ENCODE results near the gene PPP4R1.
A peak's percentile ranks its signal among the peaks of the same experiment; 100 is the strongest.

Gene PPP4R1

GRCh38 chr18:9581667-9582066 is 32.7 kb downstream of the PPP4R1 start:
- no peak for DNase-seq

DNA sequence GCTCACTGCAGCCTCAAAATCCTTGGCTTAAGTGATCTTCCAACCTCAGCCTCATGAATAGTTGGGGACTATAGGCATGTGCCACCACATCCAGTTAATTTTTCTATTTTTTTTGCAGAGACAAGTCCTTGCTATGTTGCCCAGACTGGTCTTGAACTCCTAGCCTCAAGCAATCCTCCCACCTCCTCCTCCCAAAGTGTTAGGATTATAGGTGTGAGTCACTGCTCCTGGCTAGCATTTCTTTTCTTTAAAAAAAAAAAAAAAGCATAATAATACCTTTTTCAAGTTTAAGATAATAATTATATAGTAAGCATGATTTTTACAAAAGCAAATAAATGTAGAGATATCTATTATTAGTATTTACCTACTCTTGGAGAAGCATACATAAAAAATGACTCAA is 36.1 kb downstream of the PPP4R1 start:
- DNase-seq = no peak

DNA sequence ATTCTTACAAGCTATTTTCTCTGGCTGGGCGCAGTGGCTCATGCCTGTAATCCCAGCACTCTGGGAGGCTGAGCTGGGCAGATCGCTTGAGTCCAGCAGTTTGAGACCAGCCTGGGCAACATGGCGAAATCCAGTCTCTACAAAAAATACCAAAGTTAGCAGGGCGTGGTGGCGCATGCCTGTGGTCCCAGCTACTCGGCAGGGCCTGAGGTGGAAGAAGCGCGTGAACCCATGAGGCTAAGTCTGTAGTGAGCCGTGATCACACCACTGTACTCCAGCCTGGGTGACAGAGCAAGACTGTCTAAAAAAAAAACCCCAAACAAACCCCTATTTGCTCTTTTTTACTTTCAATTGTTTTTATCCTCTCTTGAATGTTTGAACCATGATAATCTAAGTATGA is 37.0 kb downstream of the PPP4R1 start:
- DNase-seq = no peak

DNA sequence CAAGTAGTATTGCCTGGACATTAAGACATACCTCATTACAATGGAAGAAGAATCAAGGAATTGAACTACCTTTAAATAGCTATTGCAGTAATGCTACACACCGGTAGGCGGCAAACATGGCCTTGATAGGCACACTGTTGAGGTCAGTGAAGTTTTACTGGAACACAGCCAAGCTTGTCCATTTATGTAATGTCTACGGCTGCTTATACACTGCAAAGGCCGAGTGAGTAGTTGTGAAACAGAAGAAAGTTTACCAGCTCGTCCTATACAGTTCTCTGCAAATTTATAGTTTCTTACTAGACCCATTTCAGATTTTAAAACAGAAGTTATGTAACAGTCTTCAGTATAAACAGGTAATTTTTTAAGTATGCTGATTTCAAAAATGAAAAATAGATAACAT is 38.8 kb downstream of the PPP4R1 start:
- DNase-seq = peak; percentile 89

DNA sequence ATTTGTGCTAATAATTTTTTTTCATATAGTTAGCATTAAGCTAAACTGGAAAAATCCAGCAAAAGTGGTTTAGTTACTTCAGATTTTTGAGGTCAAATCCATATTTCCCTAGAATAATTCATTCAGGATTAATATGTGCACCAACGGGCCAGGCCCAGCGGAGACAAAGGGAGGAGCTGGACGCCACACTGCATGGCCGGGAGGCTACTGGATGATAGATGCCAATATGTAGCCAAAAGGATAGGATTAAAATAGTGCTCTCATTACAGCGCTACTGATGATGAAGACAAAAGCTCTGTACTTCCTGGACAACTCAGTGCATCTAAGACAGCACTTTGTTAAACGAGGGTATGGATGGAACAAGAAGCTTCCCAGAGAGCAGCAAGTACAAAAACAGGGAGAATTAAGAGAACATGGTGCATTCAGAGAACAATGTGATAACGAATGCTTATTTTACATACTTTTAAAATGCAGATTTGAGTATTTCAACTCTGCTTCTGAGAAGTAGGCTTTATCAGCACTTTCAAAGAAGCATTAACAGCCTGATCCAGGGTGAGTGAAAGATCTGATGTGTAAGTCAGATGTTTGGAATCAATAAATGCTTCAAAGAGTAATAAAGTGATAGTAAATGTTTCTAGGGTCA is 39.8 kb downstream of the PPP4R1 start:
- DNase-seq = no peak

DNA sequence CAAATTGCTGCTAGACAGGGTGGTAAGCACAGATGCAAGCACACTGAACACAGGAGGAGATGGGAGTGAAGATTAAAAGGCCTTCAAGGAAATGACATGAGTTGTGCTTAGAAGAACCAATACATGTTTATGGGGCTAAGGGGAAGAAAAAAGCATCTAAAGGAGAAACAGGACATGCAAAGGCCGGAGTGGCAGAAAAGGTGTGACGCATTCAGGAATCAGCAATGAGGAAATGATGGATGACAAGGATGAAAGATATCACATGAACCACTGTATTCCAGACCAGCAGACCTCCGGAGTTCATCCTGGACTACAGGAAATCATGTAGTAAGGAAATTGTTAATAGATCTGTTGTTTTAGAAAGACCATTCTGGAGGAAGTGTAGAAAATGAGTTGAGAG is 42.8 kb downstream of the PPP4R1 start:
- no peak for DNase-seq

DNA sequence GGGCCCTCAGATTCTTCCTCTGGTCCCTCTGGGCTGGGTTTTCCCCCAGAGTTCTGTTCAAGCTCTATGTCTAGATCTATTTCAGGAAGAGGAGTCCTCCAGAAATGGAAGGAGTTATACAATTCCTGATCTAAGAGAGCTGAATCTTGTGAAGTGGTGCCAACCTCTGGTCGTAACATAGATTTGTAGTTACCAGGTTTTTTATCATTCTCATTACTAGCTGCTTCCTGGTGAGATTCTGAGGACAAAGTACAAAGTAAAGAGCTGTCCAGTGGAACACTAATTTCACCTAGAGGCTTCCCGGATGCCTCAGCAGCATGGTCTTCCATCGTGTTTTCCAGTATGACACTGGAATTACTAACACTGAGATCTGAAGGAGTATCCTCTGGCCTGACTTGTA is 44.1 kb downstream of the PPP4R1 start:
- no peak for DNase-seq

DNA sequence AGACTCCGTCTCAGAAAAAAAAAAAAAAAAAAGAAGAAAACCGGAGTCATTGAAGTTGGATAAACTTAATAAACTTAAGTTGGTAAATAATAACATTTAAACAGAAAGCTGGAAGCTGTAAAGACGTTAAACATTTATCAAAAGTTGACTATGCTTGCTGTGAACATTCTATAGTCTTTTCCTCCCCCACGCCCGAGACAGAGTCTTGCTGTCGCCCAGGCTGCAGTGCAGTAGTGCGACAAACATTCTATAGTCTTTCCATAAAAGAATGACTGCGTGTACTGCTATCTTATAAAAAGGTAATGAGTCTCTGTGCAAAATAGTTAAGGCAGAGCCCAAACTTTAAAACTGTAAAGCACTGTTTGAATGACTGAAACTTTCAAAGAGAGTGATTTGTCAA is 45.2 kb downstream of the PPP4R1 start:
- DNase-seq = no peak

DNA sequence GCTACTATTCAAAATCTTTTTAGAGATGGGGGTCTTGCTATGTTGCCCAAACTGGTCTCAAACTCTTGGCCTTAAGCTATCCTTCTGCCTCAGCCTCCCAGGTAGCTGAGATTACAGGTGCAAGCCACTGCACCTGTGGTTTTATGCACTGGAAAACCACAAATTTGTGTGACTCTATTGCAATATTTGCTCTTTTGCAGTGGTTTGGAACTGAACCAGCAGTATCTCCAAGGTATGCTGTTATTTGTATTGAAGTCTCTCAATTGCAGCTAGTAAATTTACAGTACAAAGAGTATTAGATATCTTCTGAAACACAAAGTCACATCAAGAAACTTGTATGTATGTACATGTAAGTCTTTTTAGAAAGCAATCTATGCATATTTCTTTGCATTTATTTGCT is 46.2 kb downstream of the PPP4R1 start:
- no peak for DNase-seq

GRCh38 chr18:9565407-9565806 is 49.0 kb downstream of the PPP4R1 start:
- no peak for DNase-seq

DNA sequence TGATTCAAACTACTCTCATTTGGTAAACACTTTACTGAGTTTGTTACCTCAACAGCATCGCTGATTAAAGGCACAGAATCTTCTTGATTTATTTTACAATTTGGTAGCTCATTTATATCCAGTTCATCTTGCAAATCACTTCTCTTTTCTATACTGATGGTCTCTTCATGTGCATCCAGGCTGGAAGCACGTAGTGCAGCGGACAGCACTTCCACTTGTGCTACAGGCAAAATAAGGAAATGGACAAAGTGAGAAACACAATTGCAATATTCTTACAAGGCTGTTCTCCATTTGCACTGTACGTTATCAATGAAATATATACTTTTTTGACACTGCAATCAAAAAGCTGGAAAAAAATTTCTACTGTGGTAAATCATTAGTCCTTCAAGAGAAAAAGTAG is 51.0 kb downstream of the PPP4R1 start:
- no peak for DNase-seq

DNA sequence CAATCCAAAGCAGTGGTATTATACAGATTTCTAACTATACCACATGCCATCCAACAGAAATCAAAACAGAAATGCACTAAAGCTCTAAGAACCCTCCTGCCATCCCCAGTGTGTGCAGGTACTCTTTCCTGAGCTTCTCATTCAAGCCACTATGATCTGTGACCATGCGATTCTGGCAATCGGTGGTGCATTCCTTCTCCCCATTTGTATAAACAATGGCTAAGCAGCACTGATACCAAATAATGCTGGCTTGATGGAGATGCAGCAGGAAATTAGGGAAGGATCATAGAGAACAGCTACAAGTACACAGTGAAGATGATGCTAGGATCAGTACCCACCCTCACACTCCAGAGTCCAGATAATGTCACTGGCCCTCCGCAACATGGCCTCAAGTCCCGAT is 51.8 kb downstream of the PPP4R1 start:
- DNase-seq = no peak

DNA sequence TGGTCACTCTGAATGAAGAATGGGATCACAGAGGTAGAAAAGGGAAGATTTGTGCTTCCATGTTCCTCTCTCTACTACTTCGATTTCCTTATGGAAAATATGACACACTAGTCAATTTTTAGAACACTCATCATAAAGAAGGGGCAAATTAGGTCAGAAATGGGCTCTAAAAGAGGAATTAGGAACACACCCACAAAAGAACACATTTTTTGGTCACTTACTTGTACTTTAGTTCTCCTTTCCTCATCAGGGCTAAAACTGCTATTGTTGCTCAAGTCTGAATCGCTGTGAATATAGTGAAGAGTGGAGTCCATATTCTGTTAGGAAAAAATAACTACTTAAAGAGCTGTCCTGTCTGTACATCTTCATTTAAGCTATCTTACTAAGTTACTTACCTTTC is 52.6 kb downstream of the PPP4R1 start:
- no peak for DNase-seq

GRCh38 chr18:9559253-9559652 is 55.1 kb downstream of the PPP4R1 start:
- DNase-seq = no peak

GRCh38 chr18:9558387-9559064 is 55.8 kb downstream of the PPP4R1 start:
- DNase-seq = no peak

DNA sequence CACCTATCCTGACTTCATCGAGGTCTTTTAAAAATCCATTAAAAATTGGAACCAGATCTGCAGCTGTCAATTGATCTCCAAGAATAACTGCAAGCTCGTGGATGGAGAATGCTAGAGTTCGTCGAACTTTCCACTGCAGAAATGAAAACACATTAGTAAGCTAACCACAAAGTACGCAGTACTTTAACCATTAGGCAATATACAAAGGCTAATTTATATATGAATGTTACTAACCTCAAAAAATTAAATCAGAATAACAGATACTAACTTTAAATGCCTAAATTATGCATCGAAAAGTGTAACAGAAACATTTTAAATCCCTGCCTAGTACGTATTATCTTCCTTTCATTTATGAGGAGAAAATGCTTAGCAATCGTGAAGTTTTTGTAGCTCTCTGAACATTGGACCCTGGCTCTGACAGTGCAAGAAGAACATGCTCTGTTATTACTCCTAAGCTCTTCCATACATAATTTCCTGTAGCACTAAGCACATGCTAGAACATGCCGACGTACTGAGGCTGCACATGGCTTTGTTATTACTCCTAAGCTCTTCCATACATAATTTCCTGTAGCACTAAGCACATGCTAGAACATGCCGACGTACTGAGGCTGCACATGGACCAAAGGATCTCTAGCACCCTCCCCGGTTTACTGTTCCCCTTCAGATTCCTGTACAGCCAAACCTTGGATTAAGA is 57.0 kb downstream of the PPP4R1 start:
- no peak for DNase-seq

GRCh38 chr18:9552616-9553015 is 61.7 kb downstream of the PPP4R1 start:
- DNase-seq = no peak

DNA sequence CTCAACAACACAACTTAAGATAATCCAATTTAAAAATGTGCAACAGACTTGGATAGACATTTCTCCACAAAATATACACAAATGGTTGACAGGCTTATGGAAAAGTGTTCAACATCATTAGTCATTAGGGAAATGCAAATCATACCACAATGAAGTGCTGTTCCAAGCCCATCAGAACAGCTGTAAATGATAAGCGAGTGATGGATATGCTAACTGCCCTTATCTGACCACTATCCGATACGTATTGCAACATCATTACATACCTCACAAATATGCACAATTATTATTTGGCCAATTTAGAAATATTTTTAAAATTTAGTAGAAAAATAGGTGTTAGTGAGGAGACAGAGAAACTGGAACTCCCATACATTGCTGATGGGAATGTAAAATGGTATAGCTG is 62.2 kb downstream of the PPP4R1 start:
- DNase-seq = no peak

DNA sequence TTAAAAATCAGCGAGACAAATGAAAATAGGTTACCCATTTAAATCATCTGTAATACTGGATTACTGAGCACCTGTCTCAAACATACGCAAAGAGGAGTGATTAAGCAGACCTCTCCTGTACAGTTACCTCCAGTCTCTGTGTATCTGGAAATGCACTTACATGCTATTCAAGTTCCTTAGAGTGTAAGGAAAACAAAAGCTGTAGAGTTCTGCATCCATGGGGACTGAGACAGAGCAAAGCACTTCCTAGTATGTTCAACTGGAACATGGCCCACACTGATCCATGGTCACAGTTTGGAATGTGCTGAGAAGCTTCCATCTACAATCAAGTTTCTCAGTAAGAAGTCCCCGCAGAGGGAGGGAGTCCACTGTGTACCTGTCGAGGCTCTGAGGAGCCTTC is 63.9 kb downstream of the PPP4R1 start:
- peak; percentile 18 for DNase-seq

DNA sequence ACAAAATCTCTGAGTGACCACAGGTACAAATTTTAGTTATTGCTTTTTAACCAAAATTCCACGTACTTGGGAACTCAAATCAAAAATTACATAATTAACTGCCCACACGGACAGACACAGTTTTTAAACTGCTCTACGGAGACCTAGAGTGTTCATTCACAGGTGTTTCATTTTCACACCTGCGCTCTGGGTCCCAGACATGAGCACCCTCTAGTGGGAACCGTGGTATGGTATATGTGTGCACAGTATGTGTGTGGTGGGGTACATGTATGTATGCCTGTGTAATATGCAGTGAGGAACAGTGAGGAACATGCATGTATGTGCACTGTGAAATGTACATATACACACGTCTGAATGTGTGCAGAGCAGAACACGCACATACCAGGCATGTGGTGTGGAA is 65.0 kb downstream of the PPP4R1 start:
- no peak for DNase-seq

DNA sequence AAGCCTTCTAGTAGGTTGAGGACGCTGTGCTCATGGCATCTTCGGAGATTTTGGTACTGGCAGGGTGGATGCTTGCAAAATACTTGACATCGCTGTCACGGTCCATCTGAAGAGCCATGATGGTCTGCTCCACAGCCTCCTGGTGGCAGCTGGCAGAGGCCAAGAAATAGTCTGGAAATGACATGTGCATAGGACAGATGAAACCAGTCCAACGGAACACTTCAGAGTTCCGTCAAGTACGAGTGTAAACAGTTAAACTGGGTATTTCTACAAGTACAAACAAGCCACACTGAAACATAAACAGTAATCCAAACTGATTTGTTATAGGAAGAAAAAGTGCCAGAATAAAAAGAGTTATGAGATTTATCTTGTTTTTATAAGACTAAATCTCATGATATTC is 66.6 kb downstream of the PPP4R1 start:
- DNase-seq = peak; percentile 85

DNA sequence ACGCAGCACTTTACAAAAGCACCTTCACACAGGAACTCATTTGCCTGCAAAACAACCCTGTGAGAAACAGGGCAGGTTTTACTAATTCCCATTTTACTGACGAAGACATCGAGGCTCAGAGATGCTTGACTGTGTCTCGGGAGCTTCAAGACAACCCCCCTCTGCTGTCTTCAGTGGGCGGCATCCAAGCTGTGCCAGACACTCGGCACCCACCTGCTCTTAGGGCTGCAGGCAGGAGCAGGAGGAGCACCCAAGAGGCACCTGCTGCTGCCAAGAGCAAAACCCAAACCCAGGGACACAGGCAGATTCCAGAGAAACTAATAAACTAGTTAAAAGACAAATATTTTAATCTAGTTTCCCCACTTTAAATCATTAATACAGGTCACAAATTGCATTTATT is 67.9 kb downstream of the PPP4R1 start:
- no peak for DNase-seq

- DNase-seq = no peak
These were observed 69.3 kb downstream of the PPP4R1 start for GRCh38 chr18:9545029-9545428.

DNA sequence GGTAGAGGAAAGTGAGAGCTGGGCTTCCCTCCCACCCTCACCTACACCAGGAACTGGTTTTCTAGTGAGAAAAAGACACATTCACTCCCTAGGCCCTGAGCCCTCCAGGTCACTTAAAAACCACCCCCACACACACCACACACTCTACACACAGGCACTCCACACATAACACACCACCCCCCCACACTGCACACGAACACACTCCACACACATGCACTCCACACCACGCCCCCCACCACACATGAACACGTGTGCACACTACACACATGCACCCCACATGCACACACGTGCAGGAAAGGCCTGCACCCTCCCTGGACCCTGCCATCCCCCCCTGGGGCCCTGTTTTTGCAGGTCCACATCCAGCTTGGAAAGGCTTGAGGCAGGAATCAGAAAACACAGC is 71.4 kb downstream of the PPP4R1 start:
- no peak for DNase-seq

- no peak for DNase-seq
These were observed 74.4 kb downstream of the PPP4R1 start for GRCh38 chr18:9539938-9540337.

Measured in NCI-H510A treated with DMSO at 0.1 percent for 48 hours (cell line).